Heart left ventricle (tissue), 16 donors: ENCODE data around the gene CHD1. TPM values are rescaled to one million over a fixed set of nuclear protein-coding genes. Genes with fewer than 3 reads are reported as not detected.

ENCODE experiments used
- ATAC-seq, 4 donors: fragments of 200-7000 bp; cut with Tn5 transposase; one replicate each; pipeline ENCODE4 v1.9.1; 2020 to 2022; ENCODE audit warnings: moderate library complexity in 4 of 4, mild to moderate bottlenecking in 3 of 4, moderate number of reproducible peaks in 1 of 4
- DNase-seq, 5 donors: peaks; one replicate each; pipeline ENCODE4 v3.0.0-alpha.2; 2020
- H3K27ac ChIP-seq, 12 donors: fragments of 200-600 bp; sonication (generic) in 4 of 12; one replicate each; pipeline versions ENCODE4 v1.5.0 to v1.8.0; 2016 to 2022; ENCODE audit warnings: mild to moderate bottlenecking in 2 of 12
- H3K27me3 ChIP-seq, 9 donors: fragments of 200-600 bp; sonication (generic) in 2 of 9; one replicate each; pipeline versions ENCODE4 v1.5.1 to v1.8.0; 2016 to 2022; ENCODE audit warnings: mild to moderate bottlenecking in 3 of 9
- H3K36me3 ChIP-seq, 9 donors: fragments of 200-600 bp; sonication (generic) in 2 of 9; one replicate each; pipeline versions ENCODE4 v1.5.0 to v1.8.0; 2018 to 2022; ENCODE audit warnings: mild to moderate bottlenecking in 2 of 9
- H3K4me1 ChIP-seq, 12 donors: fragments of 200-600 bp; sonication (generic) in 4 of 12; one replicate each; pipeline versions ENCODE4 v1.5.0 to v1.8.0; 2016 to 2022; ENCODE audit warnings: mild to moderate bottlenecking in 3 of 12
- H3K4me3 ChIP-seq, 12 donors: fragments of 200-600 bp; sonication (generic) in 4 of 12; one replicate each; pipeline versions ENCODE4 v1.5.0 to v1.8.0; 2017 to 2022; ENCODE audit warnings: mild to moderate bottlenecking in 9 of 12, moderate library complexity in 4 of 12
- H3K9me3 ChIP-seq, 12 donors: fragments of 200-600 bp; sonication (generic) in 4 of 12; one replicate each; pipeline versions ENCODE4 v1.5.0 to v1.8.0; 2016 to 2022; ENCODE audit warnings: mild to moderate bottlenecking in 1 of 12
- POLR2A ChIP-seq, 2 donors: fragments of 450-650 bp; IDR thresholded peaks; one replicate each; pipeline ENCODE4 v1.6.1; 2017; ENCODE audit warnings: antibody characterized with exemption in 2 of 2, mild to moderate bottlenecking in 2 of 2, moderate library complexity in 2 of 2
- whole genome bisulfite sequencing, 4 donors: extraction: QIAGEN DNeasy Blood & Tissue Kit in 2 of 4; methylation state at CpG; one replicate each; pipeline versions ENCODE4 v1.1.5 to v1.1.7; 2013 to 2018; 5-methylcytosine and 5-hydroxymethylcytosine counted together
- intact Hi-C, 10 donors: fragments of 100-400 bp; cut with DNase I; formaldehyde crosslinking; loops; one replicate each; pipeline versions ENCODE4 v1.11.1 to v1.14.2; 2022
- polyA plus RNA-seq, 2 donors: library from polyadenylated mRNA; stranded (reverse); fragments of 200-250 nt; gene quantifications; one replicate each; pipeline ENCODE4 v1.2.3, GENCODE V29; 2013
- total RNA-seq, 9 donors: library from RNA; depleted of rRNA in 2 of 9; stranded (reverse); fragments of >200 nt in 2 of 9; fragmentation: NEBNext Ultra II Directional in 3 of 9; extraction: Animal tissue kit (Norgen Biotek cat#: 25700) in 3 of 9; gene quantifications; one replicate each; pipeline versions ENCODE4 v1.1.0 to v1.2.4, GENCODE V29; 2016 to 2023
- TF ChIP-seq, protein P1 (sequence below), 12 donors: fragments of 200-600 bp; sonication (generic) in 4 of 12; IDR thresholded peaks; one replicate each; pipeline versions ENCODE4 v1.5.0 to v1.8.0; 2018 to 2022; ENCODE audit warnings: antibody characterized with exemption in 12 of 12, mild to moderate bottlenecking in 5 of 12
- donor health status: ischemic (EF 13 %, LVEDD 7.1; RV severe dilation, severe dysfunction).
- donor health status: healthy with polysubstance abuse.
- donor health status: DM: no; HTN: yes; CAD: no.
- donor health status: DM: no; HTN: no; CAD: no.
- donor health status: ischemic (EF 25% LVEDD 6.9; RV normal size, moderate dysfunction).
- donor health status: ischemic (EF 25% LVEDD 5.7; RV mildly dilated, moderate dysfunction).
- donor health status: healthy.
- donor health status: DM: yes; HTN: yes; CAD: no.
- donor health status: ischemic (EF 35%, LVEDD 5.7; RV mildly dilated, moderate dysfunction).
- donor health status: nonischemic (EF 11% LVEDD 7.7; RV severe dilation, severe dysfunction).
- donor health status: DM: yes; HTN: yes; CAD: no.
- donor health status: PGD.
- donor health status: ischemic (EF 29% LVEDD 5.4; RV normal size, mild dysfunction).
- donor health status: nonischemic (EF 23%, LVEDD 6.1; RV moderate dilation, normal function).

CHD1 gene
- total and polyA plus RNA-seq, 11 donors: 8.6 to 24.0 (median 13.4) TPM

DNA sequence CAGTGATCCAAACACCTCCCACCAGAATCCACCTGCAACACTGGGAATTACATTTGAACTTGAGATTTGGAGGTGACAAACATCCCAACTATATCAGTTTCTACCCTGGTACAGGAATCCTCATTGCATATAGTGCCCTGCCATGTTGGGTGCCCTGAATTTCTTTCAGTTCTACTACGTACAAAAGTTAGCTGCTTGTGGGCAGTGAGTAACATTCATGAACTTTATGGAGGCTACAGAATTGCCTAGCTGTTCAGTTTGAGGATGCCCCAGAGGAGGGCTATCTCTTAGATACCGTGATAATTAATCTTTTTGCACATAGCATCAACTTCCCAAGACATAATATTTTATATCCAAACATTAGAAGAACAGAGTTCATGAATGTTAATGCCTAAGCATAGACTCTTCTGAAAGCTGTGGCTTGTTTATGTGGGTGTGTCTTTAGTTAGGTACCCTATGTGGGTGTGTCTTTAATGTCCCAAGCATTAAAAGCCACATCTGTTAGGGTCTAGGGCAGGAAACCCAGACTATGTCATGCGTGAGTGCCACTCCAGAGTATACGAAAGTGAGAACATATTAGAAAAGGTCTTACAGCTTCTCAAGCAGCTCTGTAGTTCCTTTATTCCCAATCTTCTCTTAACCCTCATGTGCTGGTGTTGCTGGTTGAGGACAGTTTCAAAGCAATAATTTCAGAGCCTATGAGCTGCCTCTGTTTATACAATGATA is 47.0 kb upstream of the CHD1 start:
- Histone ChIP-seq H3K4me1 (no peaks in the 10 kb centered on the region), H3K9me3 (no peaks in the 10 kb centered on the region), H3K36me3 (no peaks in the 10 kb centered on the region), H3K4me3 (no peak overlapping the region), H3K27me3 (no peaks in the 10 kb centered on the region), H3K27ac (no peak overlapping the region)
- TF ChIP-seq POLR2A (IDR thresholded peaks at IDR 0.05): no peak
- TF ChIP-seq, protein P1, sequence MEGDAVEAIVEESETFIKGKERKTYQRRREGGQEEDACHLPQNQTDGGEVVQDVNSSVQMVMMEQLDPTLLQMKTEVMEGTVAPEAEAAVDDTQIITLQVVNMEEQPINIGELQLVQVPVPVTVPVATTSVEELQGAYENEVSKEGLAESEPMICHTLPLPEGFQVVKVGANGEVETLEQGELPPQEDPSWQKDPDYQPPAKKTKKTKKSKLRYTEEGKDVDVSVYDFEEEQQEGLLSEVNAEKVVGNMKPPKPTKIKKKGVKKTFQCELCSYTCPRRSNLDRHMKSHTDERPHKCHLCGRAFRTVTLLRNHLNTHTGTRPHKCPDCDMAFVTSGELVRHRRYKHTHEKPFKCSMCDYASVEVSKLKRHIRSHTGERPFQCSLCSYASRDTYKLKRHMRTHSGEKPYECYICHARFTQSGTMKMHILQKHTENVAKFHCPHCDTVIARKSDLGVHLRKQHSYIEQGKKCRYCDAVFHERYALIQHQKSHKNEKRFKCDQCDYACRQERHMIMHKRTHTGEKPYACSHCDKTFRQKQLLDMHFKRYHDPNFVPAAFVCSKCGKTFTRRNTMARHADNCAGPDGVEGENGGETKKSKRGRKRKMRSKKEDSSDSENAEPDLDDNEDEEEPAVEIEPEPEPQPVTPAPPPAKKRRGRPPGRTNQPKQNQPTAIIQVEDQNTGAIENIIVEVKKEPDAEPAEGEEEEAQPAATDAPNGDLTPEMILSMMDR (IDR thresholded peaks at IDR 0.05): no peak
- intact Hi-C loops: no loop called here
- ATAC-seq (no peak), DNase-seq (no peak)
- WGBS, 4 donors: 78 to 94% (median 80%) methylated on average over 4 of the region's 4 CpGs

DNA sequence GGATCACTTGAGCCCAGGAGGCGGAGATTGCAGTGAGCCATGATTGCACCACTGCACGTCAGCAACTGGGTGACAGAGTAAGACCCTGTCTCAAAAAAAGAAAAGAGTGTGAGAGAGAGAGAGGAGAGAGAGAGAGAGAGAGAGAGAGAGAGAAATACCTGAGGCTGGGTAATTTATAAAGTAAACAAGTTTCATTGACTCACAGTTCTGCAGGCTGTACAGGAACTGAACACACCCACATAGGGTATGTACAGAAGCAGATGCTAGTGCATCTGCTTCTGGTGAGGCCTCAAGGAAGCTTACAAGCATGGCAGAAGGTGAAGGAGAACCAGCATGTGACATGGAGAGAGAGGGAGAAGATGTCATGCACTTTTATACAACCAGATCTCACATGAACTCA is 46.4 kb upstream of the CHD1 start:
- intact Hi-C loops: no loop called here
- H3K36me3 ChIP-seq: no peaks in the 10 kb centered on the region
- H3K9me3 ChIP-seq: no peaks in the 10 kb centered on the region
- no peaks in the 10 kb centered on the region for H3K27me3 ChIP-seq
- no peak overlapping the region for H3K27ac ChIP-seq
- ATAC-seq (no peak), DNase-seq (no peak)
- H3K4me3 ChIP-seq: no peak overlapping the region
- H3K4me1 ChIP-seq: no peaks in the 10 kb centered on the region
- WGBS, 4 donors: 83 to 92% (median 89%) methylated on average over 2 of the region's 2 CpGs
- TF ChIP-seq, protein P1 (IDR thresholded peaks at IDR 0.05): no peak
- TF ChIP-seq POLR2A (IDR thresholded peaks at IDR 0.05): no peak

GRCh38 chr5:98969400-98969799 is 40.6 kb upstream of the CHD1 start:
- H3K27ac ChIP-seq: no peak overlapping the region
- 89 to 95% (median 90%) methylated on average over 4 of the region's 4 CpGs for WGBS, 4 donors
- TF ChIP-seq, protein P1 (IDR thresholded peaks at IDR 0.05): no peak
- TF ChIP-seq POLR2A (IDR thresholded peaks at IDR 0.05): no peak
- no peak overlapping the region for H3K4me3 ChIP-seq
- no peaks in the 10 kb centered on the region for H3K4me1 ChIP-seq
- DNase-seq: no peak
- no peaks in the 10 kb centered on the region for H3K27me3 ChIP-seq
- intact Hi-C loops: no loop called here
- H3K9me3 ChIP-seq: peaks cover 0 to 21% (median 0%) of the 10 kb centered on the region in 12 donors
- H3K36me3 ChIP-seq: no peaks in the 10 kb centered on the region
- ATAC-seq: no peak

DNA sequence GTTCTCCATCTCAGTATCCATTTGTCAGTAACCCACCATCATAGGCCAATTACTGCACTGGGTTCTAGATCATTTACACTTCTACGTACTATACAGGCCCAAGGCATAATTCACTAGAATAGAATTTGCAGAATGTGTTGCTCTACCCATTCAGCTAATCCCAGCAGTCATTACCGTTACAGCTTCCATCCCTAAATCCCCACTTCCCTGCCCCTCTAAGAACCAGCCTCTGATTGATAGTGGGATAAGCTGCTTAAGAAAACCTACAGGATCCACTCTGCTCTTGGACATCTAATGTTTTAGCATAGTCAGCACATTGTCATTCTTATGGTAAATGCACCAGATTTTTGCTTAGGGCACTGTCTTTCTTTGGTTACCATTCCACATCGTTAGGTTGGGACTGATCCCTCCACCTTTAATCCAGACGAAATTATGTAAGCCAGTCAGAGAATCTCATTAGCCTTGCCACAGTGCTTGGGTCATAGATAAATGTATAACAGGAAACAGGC is 39.3 kb upstream of the CHD1 start:
- ATAC-seq (no peak), DNase-seq (no peak)
- intact Hi-C loops: no loop called here
- Histone ChIP-seq H3K4me1 (no peaks in the 10 kb centered on the region), H3K27ac (no peak overlapping the region), H3K4me3 (no peak overlapping the region), H3K9me3 (peaks cover 0 to 21% (median 0%) of the 10 kb centered on the region in 12 donors), H3K36me3 (no peaks in the 10 kb centered on the region), H3K27me3 (no peaks in the 10 kb centered on the region)
- WGBS, 4 donors: 85 to 87% (median 85%) methylated on average over 4 of the region's 4 CpGs
- TF ChIP-seq, protein P1 (IDR thresholded peaks at IDR 0.05): no peak
- no peak for TF ChIP-seq POLR2A (IDR thresholded peaks at IDR 0.05)
